Measurements from ENCODE around the gene ZDHHC5.
A peak's percentile ranks its signal among the peaks of the same experiment; 100 is the strongest.

DNA sequence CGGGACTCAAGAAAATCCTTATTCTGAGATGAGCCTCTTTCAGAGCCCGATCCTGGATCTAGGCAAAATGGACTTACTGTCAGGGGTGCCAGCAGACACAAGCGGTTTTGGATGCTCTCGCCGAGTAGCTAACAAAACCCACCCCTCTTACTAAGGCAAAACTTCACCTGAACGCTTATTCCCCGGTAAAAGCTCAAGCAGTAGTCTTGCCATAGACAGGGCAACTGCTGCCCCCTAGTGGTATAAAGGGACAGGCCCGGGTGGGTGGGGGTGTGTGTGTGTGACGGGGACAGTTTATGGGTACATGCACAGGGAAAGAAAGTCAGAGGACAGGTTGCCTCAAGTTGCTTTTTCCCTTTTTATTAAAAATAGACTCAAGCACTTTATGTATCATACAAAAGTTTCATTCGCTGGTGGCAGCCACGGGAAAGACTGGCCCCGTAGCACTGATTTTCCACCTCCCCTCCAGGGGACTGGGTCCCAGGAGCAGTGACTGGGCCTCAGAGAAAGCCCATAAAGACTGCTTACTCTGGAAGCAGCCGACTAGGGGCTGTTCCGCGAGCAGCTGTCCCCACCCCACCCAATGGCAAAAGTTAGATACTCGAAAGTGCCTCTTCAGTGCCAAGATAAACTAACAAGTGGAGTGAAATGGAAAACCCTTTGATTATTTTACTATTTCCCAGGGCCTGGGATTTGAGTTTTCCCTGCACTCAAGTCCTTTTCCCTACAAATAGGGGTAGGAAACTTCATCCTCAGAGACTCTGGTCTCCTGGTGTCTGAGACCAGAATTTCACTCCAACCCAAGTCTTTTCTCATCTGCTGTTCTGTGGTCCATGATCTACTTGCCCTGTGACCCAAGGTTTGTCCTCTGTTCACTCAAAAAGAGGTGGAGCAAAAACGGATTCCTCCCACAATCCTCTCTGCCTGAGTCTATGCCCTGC lies 22.9 kb upstream of the ZDHHC5 start:
- TF ChIP-seq, protein P1, sequence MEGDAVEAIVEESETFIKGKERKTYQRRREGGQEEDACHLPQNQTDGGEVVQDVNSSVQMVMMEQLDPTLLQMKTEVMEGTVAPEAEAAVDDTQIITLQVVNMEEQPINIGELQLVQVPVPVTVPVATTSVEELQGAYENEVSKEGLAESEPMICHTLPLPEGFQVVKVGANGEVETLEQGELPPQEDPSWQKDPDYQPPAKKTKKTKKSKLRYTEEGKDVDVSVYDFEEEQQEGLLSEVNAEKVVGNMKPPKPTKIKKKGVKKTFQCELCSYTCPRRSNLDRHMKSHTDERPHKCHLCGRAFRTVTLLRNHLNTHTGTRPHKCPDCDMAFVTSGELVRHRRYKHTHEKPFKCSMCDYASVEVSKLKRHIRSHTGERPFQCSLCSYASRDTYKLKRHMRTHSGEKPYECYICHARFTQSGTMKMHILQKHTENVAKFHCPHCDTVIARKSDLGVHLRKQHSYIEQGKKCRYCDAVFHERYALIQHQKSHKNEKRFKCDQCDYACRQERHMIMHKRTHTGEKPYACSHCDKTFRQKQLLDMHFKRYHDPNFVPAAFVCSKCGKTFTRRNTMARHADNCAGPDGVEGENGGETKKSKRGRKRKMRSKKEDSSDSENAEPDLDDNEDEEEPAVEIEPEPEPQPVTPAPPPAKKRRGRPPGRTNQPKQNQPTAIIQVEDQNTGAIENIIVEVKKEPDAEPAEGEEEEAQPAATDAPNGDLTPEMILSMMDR (IDR thresholded peaks at IDR 0.05) = peak; percentile 59 to 91 (median 64)
- no peak for TF ChIP-seq POLR2A (IDR thresholded peaks at IDR 0.05)

Data from Peyer's patch (tissue), 4 donors.